PC-9 (cell line): ENCODE measurements around the gene CEBPB. TPM values are rescaled to one million over a fixed set of nuclear protein-coding genes. Genes with fewer than 3 reads are reported as not detected.

Experiments
- BruUV-seq: library from RNA; stranded (reverse); fragments of 400-500 nt; replicated peaks from 2 replicates; lab custom pipeline; 2021; lab: Mats Ljungman, UMichigan
- CTCF ChIA-PET: fragments of 300-600 bp; sonication (Branson Sonifier 250); formaldehyde crosslinking; loops from one replicate; lab custom pipeline; 2022; ENCODE audit warnings: antibody characterized with exemption; lab: Charles Lee
- POLR2A ChIA-PET: fragments of 300-600 bp; sonication (Branson Sonifier 250); formaldehyde crosslinking; loops from one replicate; lab custom pipeline; 2022; ENCODE audit warnings: antibody characterized with exemption; ENCODE audit not compliant: unreplicated experiment; lab: Charles Lee
- DNase-seq, 2 experiments: peaks; one replicate each; pipeline versions ENCODE4 v3.0.0 to v3.0.0-alpha.2; 2015 to 2022; ENCODE audit warnings: mixed read lengths in 1 of 2
- H2AFZ ChIP-seq: fragments of 200-600 bp; sonication (generic); 2 replicates; pipeline ENCODE4 v1.8.1; 2017; ENCODE audit warnings: antibody characterized with exemption
- H3F3A ChIP-seq: fragments of 200-600 bp; sonication (generic); 2 replicates; pipeline ENCODE4 v1.8.1; 2017; ENCODE audit warnings: antibody characterized with exemption, mild to moderate bottlenecking, low read depth; ENCODE audit not compliant: insufficient read depth
- H3K27ac ChIP-seq: fragments of 200-600 bp; sonication (generic); 2 replicates; pipeline ENCODE4 v1.6.1; 2016; ENCODE audit warnings: mixed run types
- H3K27me3 ChIP-seq: fragments of 200-600 bp; sonication (generic); 2 replicates; pipeline ENCODE4 v1.6.1; 2016; ENCODE audit warnings: low read depth, mixed run types; ENCODE audit not compliant: insufficient read depth
- H3K36me3 ChIP-seq: fragments of 200-600 bp; sonication (generic); 2 replicates; pipeline ENCODE4 v1.6.1; 2016; ENCODE audit warnings: low read depth, mixed run types
- H3K4me1 ChIP-seq: fragments of 200-600 bp; sonication (generic); replicated peaks from 2 replicates; pipeline ENCODE4 v1.6.1; 2016; ENCODE audit warnings: mixed run types; ENCODE audit not compliant: insufficient read depth
- H3K4me2 ChIP-seq: fragments of 200-600 bp; sonication (generic); 2 replicates; pipeline ENCODE4 v1.6.1; 2017; ENCODE audit warnings: mixed run types
- H3K4me3 ChIP-seq: fragments of 200-600 bp; sonication (generic); 2 replicates; pipeline ENCODE4 v1.6.1; 2016; ENCODE audit warnings: mixed run types
- H3K79me2 ChIP-seq: fragments of 200-600 bp; sonication (generic); 2 replicates; pipeline ENCODE4 v1.6.1; 2017; ENCODE audit warnings: low read depth, mixed run types
- H3K9me2 ChIP-seq: fragments of 200-600 bp; sonication (generic); 2 replicates; pipeline ENCODE4 v1.8.1; 2017; ENCODE audit warnings: mild to moderate bottlenecking; ENCODE audit not compliant: insufficient read depth
- H3K9me3 ChIP-seq: fragments of 200-600 bp; sonication (generic); 2 replicates; pipeline ENCODE4 v1.8.1; 2016; ENCODE audit warnings: low read depth; ENCODE audit not compliant: insufficient read depth
- H4K20me1 ChIP-seq: fragments of 200-600 bp; sonication (generic); 2 replicates; pipeline ENCODE4 v1.8.1; 2017; ENCODE audit not compliant: insufficient read depth
- CTCF ChIP-seq: fragments of 200-600 bp; sonication (generic); conservative IDR thresholded peaks from 2 replicates; pipeline ENCODE4 v1.6.1; 2017; ENCODE audit warnings: mixed run types, antibody characterized with exemption, mild to moderate bottlenecking, moderate library complexity
- EZH2 ChIP-seq: fragments of 200-600 bp; sonication (generic); IDR thresholded peaks from 2 replicates; pipeline ENCODE4 v1.8.0; 2017; ENCODE audit warnings: antibody characterized with exemption, low read depth
- intact Hi-C: fragments of 100-400 bp; cut with micrococcal nuclease; formaldehyde crosslinking; loops from one replicate; pipeline ENCODE4 v1.10.0; 2022; ENCODE audit not compliant: unreplicated experiment
- total RNA-seq: library from RNA; stranded (reverse); gene quantifications from 2 replicates; pipeline ENCODE4 v1.2.3, GENCODE V29; 2021

The CEBPB gene
- total RNA-seq, 1 experiment from 2014 or later = 112 TPM

GRCh38 chr20:50218987-50219435 lies 28.4 kb downstream of the CEBPB start:
- H3K27me3 ChIP-seq = no peaks in the 10 kb centered on the region
- no peak for DNase-seq
- CTCF ChIA-PET = no interaction called here
- H3K9me2 ChIP-seq = no peaks in the 10 kb centered on the region
- H3K9me3 ChIP-seq = no peaks in the 10 kb centered on the region
- intact Hi-C loops = no loop called here
- BruUV-seq = no TSS peak
- TF ChIP-seq EZH2 (no peak), CTCF (no peak)
- H3K4me1 ChIP-seq = peaks cover 87% of the 10 kb centered on the region
- H4K20me1 ChIP-seq = no peaks in the 10 kb centered on the region
- H3K79me2 ChIP-seq = no peaks in the 10 kb centered on the region
- H2AFZ ChIP-seq = no peak overlapping the region
- no peak overlapping the region for H3K4me2 ChIP-seq
- peaks cover 51% of the 10 kb centered on the region for H3F3A ChIP-seq
- no peak overlapping the region for H3K27ac ChIP-seq
- H3K36me3 ChIP-seq = no peaks in the 10 kb centered on the region
- POLR2A ChIA-PET = no interaction called here
- H3K4me3 ChIP-seq = no peak overlapping the region

GRCh38 chr20:50219600-50219999 lies 29.0 kb downstream of the CEBPB start:
- no TSS peak for BruUV-seq
- no peak overlapping the region for H2AFZ ChIP-seq
- peak overlapping the region; percentile 55; the same call in 1 of the 2 replicates for H3K4me2 ChIP-seq
- H3K9me3 ChIP-seq = no peaks in the 10 kb centered on the region
- no peaks in the 10 kb centered on the region for H3K27me3 ChIP-seq
- TF ChIP-seq CTCF (no peak), EZH2 (no peak)
- peaks cover 91% of the 10 kb centered on the region for H3K4me1 ChIP-seq
- DNase-seq = no peak
- intact Hi-C loops = no loop called here
- peak overlapping the region; percentile 73 for H3K27ac ChIP-seq
- no peaks in the 10 kb centered on the region for H3K79me2 ChIP-seq
- H3K9me2 ChIP-seq = no peaks in the 10 kb centered on the region
- H4K20me1 ChIP-seq = no peaks in the 10 kb centered on the region
- H3K4me3 ChIP-seq = no peak overlapping the region
- ChIA-PET CTCF (no interaction called here), POLR2A (no interaction called here)
- peaks cover 55% of the 10 kb centered on the region for H3F3A ChIP-seq
- H3K36me3 ChIP-seq = no peaks in the 10 kb centered on the region

GRCh38 chr20:50220093-50220893 lies 29.7 kb downstream of the CEBPB start:
- ChIA-PET CTCF (interaction anchor here (1.0 kb wide), 1 partner anchor 31 kb away, joined by 3 read pairs; no protein-coding TSS in a partner anchor), POLR2A (no interaction called here)
- no peaks in the 10 kb centered on the region for H3K79me2 ChIP-seq
- H4K20me1 ChIP-seq = no peaks in the 10 kb centered on the region
- DNase-seq = peak in 1 of 2 experiments; percentile 65
- peak overlapping the region; percentile 55 for H3K4me2 ChIP-seq
- H3K4me3 ChIP-seq = no peak overlapping the region
- no peaks in the 10 kb centered on the region for H3K9me2 ChIP-seq
- no peaks in the 10 kb centered on the region for H3K36me3 ChIP-seq
- H3K27me3 ChIP-seq = no peaks in the 10 kb centered on the region
- H2AFZ ChIP-seq = no peak overlapping the region
- H3F3A ChIP-seq = peaks cover 57% of the 10 kb centered on the region
- H3K4me1 ChIP-seq = peaks cover 92% of the 10 kb centered on the region
- no peak for TF ChIP-seq CTCF
- TF ChIP-seq EZH2 = no peak
- BruUV-seq = no TSS peak
- intact Hi-C loops = no loop called here
- H3K27ac ChIP-seq = peak overlapping the region; percentile 73
- no peaks in the 10 kb centered on the region for H3K9me3 ChIP-seq
